NOMO-1 treated with DMSO at 0.1 percent for 48 hours (cell line): ENCODE results near the gene TRIO.
"Not testable (repeated sequence)": the region's sequence is repeated elsewhere in the genome, so short reads cannot be mapped to it uniquely, and the experiment has no call there.

Source experiments
- DNase-seq: peaks from one replicate; lab custom pipeline; 2025; ENCODE audit not compliant: unreplicated experiment; lab: John Stamatoyannopoulos, UW

TRIO gene

DNA sequence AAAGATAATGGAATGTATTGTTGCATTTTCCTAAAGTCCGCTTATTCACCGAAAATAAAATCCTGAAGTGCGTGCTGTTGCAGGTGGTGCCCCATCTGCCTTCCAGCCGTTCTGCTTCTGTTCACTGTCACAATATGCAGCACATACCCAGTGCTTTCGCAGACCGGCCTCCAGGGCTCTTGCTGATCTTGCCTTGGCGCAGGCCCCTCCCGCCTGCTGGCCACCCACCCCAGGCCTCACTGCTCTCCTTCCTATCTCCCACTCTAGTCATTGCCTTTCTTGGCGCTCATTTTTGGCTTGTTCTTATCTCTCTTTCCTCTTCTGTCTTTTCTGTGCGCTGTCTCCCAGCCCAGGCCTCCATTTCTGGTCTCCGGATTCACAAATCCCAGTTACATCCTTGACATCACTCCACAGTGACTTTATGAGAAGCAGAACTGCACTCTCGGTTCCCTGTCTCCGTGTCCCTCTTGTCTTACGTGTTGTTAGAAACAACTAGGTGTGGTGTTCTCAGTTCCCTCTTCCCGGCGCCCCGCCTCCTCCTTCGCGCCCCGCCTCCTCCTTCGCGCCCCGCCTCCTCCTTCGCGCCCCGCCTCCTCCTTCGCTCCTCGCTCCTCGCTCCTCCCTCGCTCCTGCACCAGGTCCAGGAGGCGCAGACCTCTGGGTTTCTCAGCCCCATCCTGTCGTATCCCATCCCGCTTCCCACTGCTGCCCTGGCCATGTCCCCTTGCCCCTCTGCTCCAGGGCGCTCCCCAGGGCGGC is 236.8 kb downstream of the TRIO start:
- no peak for DNase-seq

DNA sequence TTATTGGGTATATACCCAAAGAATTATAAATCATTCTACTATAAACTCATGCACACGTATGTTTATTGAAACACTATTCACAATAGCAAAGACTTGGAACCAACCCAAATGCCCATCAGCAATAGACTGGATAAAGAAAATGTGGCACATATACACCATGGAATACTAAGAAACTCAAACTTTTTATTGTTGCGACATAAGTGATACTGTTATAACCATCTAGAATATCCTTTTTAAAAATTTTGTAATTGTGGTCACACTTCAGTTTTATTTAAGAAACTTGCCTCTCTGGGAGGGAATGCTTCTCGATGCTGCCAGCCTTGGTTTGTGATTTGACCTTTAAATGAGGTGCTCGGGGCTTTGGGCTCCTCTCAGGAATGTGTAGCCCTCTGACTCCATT is 237.6 kb downstream of the TRIO start:
- no peak for DNase-seq

DNA sequence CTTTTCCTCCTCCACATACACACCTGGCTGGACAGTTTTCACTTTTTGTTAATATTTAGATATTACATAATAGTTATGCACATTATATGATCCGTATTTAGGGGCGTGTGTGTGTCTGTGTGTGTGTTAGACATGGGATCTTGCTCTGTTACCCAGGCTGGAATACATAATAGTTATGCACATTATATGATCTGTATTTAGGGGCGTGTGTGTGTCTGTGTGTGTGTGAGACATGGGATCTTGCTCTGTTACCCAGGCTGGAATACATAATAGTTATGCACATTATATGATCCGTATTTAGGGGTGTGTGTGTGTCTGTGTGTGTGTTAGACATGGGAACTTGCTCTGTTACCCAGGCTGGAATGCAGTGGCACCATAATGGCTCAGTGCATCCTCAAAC is 239.5 kb downstream of the TRIO start:
- DNase-seq: no peak

DNA sequence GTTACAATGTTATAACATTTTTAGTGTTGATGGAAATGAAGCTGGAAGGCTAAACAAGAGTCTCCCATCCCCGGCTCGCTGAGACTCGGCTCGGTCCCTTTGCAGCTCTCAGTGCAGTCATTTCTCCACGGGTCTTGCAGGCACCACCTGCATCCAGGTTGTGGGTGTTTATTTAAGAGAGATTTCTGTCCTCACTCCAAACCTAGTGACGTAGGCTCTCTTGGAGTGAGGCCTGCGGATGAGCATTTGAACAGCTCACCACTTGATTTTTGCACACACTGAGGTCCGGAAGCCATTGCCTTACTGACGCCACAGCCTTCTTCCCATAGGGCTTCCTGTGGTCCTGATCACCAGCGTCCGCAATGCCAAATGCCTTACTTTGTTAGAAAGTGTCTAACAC is 240.8 kb downstream of the TRIO start:
- no peak for DNase-seq

DNA sequence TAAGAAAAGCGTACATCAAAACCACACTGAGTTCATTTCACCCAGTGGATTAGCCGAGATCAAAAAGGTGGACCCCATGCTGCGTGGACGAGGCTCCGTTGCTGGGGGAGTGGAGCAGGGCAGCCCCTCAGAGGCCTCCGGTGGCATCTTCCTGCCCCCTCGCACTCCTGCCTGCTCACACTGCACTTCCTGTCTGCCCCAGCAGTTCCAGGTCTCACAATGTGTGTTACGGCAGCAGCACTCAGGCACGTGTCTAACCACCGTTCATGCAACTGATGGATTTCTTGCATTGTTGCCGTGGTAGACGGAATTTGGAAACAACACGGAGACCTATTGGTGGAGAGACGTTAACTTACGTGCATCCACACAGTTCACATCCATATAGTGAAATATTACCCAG is 241.9 kb downstream of the TRIO start:
- no peak for DNase-seq

DNA sequence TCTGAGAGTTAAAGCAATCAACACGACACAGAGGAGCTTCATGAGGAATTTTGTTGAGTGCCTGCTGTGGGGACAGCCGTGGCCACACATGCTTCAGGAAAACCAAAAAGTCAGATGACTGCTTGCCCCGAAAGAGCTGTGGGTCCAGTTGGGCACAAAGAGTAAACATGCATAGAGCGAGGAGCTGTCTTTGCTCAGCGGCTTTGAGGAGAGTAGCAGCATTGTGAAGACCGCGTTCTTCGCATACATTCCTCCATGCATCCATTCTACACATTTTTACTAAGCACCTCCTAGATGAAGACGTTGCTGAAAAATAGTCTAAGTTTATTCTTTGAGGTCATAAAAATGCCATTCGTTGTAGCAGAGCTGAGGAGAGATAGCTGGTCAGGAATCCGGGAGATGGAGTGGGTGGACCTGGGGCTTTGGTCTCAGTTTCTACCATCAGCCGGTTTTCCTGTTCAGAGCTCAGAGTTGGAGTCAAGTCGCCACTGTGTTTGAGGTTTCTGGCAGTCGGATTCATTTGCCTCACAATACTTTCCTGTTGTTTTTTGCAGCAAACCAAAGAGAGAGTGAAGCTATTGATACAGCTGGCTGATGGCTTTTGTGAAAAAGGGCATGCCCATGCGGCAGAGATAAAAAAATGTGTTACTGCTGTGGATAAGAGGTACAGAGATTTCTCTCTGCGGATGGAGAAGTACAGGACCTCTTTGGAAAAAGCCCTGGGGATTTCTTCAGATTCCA is 243.9 kb downstream of the TRIO start:
- DNase-seq: no peak

DNA sequence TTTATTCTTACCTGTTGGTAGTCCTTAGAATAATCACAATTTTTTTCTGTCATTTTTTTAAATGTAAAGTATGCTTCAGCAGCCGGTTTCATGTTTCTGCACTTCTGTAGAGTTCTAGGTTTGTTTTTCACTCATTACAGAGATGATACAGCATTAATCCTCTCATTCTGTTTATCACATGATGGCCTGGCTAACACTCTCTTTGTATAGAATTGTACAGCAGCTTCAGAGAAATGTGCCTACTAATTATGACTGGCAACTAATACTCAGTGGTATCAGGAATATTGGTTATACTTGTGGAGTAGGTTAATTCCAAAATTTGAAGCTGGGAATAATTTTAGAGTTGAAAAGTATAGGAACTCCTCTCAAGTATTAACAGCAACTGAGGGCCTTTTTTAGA is 245.6 kb downstream of the TRIO start:
- DNase-seq: no peak

DNA sequence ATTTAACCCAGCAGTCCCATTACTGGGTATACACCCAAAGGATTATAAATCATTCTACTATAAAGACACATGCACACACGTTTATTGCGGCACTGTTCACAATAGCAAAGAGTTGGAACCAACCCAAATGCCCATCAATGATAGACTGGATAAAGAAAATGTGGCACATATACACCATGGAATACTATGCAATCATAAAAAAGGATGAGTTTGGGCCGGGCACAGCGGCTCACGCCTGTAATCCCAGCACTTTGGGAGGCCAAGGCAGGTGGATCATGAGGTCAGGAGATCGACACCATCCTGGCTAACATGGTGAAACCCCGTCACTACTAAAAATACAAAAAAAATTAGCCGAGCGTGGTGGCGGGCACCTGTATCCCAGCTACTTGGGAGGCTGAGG is 249.4 kb downstream of the TRIO start:
- DNase-seq: not testable (repeated sequence)

DNA sequence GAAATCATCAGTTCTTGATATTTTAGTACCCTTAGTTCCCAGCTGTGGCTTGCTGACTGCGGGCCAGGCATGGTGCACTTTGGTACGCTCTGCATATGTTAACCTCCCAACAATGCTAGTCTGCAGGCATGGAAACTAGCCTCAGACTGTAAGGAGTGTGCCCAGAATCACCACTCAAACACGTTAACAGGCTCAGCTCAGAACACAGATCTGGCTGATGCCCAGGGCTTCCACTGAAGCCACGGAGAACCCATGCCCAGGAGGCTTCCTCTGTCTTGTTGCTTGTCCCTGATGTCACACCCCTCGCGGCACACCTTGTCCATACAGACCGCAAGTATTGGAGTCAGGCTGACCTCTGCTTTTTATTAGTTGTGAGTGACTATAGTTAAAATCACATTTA is 251.2 kb downstream of the TRIO start:
- no peak for DNase-seq

DNA sequence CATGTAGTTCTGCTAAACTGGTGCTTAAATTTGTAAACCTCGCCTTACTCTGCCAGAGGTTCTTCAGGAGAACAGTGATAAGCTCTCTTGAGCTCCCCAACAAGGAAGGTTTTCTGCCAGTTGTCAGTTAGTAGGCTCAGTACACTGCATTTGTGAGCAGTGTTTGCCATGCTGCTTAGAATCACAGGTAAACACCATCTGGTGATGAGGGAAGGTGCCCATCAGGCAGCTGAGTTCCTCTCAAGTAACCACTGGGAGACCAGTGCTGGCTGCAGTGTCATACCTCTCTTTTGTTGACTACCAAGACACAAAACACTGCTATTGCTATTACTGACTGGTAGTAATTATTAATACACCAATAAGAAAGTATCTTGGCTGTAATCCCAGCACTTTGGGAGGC is 252.3 kb downstream of the TRIO start:
- no peak for DNase-seq

DNA sequence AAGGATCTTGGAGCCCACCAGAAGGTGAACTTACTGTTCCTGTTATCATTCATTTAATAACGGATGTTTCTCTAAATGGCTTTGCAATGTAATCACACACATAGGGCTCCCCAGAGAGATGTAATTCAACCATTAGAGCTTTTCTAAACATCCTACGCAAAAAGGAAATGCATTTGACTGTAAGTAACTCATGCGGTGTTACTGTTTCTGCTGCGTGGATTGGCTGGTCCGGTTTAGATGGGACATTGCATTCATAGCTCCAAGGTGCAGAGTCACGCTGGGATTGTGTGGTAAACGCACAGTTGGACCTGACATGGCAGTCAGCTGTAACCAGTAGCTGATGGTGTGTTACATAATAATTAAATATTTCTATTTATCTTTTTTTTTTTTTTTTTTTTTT is 252.9 kb downstream of the TRIO start:
- DNase-seq: no peak

DNA sequence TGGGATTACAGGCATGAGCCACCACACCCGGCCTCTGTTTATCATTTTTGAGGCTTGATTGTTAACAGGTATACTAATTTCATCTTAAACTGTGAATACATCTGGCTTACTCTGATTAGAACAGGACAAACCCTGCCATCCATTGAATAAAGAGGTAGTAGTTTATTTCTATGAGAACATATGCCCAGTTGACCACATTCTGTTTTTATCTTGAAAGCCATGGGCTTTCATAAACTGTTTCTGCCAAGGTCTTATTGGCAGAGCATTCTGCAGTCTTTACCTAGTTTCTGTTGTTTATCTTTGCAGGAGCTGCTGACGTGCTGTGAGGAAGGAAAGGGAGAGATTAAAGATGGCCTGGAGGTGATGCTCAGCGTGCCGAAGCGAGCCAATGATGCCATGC is 253.6 kb downstream of the TRIO start:
- no peak for DNase-seq

DNA sequence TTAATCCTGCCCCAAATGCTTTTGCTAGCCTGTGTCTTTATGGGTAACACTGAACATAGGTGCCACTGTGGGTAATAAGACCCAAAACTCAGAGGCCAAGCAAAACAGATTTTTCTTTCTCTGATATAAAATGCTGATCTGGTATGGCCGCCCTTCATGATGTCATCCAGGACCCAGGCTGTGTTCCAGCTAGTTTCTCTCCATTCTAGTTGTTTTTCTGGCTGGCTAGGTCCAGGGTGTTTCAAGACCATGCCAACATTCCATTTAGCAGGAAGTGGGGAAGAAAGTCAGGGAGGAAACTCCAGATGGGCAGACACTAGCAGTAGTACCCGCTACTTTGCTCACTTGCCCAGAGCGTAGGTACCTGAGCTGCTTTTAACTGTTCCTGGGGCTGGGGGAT is 254.6 kb downstream of the TRIO start:
- no peak for DNase-seq

DNA sequence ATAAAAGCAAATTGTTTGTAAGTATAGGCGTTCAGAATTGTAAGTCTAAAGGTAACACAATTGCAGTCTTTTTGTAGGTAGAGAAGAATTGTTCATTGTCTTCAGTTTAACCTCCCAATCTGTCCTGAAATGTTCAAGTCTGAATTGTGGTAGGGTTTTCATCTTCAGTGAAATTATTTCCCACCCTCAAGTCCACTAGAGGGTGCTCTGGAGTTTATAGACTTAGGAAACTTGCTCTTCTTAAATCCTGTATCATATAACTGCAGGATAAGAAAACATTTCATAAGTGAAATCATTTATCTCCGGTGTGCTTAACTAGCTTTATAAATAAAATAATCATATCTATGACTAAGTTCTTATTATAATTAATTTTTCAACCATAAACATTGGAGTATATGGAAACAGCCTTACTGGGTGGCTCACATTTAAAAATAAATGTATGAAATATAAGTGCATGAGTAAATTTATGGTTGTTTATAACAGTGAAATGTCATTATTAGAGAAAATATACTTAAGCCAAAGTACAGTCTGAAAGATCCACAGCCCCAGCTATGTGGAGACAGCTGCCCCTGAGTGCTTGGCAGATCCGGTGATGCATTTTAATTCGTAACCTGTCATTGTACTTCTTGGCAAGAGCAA is 256.0 kb downstream of the TRIO start:
- peak; percentile 47 for DNase-seq

DNA sequence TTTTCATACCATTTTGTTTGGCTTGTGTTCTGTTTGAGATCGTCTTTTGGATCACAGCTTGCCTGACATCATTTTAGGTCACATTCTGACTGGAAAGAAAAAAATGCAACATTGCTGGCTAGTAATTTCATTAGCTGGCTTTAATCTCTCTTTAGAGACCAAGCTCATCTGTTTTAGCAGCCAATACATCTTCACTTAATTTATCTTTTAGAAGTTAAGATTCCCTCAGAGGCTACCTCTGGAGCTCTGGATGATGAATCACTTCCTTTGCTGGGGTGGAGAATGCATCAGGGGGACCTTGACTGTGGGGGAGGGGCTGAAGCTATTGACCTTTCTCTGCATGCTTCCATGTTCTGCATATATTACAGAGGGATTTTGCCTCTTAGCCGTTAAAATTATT is 256.9 kb downstream of the TRIO start:
- no peak for DNase-seq

DNA sequence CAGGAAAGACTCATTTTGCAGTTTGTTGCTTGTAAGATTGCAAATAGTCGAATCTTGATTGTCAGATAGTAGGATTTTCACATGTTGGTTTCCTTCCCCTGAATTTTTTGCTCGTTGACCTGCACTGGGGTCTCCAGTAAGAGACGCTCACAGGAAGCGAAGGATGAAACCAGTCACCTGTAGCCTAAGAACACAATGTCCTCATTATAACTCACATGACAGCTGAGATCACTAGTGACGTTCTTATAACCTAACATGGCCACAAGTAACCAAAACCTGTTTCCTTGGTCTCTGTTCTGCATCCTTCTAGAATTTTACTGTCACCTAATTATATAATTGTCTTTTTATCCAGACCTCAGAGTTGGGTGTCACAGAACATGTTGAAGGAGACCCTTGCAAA is 257.5 kb downstream of the TRIO start:
- DNase-seq: no peak

DNA sequence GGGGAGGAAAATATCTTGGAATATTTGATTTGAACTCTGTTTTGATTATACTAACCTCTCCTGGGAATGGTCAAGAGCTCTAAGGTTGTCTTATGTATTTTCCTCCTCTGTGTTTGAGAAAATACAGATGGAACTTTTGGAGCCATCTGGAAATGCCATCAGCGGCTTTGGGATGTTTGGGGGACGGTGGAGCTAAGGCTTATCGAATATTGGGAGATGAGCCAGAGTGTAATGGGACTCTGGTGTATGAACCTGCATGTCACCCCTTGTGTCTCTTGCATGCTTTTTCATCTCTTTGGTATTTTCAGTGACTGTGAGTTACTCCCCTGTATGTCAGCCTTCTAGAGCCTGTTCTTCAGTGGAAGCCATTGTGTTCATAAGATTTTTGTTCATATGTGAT is 258.5 kb downstream of the TRIO start:
- no peak for DNase-seq

DNA sequence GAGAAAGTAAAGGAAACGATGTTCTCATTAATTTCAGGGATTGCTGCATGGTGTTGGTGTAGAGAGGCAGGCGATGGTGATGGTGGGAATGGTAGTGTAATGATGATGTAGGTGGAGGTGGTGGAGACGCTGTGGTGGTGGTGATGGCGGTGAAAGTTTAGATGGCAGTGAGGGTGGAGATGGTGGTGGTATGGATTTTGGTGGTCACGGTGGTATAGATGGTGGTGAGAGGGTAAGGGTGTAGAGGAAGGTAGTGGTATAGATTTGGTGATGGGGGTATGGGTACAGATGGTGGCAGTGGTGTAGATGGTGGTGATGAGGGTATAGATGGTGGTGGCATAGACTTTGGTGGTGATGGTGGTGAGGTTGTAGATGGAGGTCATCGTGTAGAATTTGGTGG is 259.3 kb downstream of the TRIO start:
- DNase-seq: no peak

DNA sequence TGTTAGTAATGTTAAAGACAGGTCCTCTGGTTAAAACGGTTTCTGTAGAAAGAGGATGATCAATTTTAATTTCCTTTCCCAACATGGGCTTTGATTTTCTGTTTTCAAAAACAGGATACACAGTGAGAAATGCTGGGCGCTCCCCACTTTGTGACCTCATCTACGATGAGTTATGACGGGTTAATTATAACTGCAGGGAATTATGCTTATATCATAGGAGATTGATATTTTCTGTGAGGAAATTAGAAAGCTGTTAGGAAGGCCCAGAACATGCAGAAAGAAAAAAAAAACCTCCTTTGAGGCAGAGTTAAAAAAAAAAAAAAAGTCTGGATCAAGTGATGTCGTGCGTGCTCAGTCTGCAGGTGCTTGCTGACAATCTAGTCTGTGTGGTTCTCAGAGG is 261.6 kb downstream of the TRIO start:
- DNase-seq: no peak

DNA sequence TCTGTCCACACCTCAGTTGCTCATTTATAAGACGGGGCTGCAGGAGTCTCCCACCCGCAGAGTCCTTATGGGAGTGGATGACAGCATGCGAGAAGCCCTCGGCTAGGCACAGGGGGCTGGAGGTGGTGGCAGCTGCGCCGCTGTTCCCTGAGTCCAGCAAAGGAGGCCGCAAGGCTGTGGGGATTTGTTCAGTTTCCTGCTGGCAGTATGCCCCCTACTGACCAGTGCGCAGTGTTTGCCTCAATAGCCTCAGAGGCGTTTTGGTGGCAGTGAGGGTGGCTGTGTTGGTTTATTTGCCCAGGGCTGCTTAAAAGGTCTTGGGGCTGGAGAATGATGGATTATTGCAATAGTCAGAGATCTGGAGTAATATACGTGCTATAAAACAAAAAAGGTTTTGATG is 262.1 kb downstream of the TRIO start:
- no peak for DNase-seq

DNA sequence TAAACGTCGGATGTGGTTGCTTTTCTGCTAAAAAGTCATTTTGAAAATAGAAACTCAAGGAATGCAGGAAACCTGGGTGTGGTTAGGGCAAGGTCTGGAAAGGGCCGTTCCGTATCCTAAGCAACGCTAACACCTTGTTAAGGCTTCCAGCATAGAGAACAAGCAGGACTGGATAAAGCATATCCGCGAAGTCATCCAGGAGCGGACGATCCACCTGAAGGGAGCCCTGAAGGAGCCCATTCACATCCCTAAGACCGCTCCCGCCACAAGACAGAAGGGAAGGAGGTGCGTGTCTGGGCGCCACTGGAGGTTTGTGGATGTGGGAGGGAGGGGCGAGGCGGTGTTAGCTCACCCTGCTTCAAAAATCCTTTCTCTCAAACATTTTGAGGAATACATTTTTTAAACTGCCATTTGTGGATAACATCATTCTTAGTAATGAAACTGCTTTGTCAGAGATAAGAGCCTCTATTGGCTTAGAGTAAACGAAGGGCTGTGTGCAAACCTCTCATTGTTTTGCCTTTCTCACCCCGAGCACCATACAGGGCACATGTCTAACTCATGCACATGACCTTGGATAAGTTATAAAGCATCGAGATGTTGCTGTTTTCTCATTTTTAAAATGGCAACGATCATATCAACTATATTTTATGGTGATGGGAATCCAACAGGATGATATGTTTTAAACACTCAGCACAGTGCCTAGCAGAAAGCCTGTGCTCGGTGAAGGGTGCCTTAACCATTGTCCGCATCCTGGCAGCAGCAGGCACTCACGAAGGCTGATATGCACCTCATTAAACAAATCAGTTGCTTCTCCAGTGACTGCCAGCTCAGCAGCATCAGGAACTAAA is 262.8 kb downstream of the TRIO start:
- DNase-seq: no peak

DNA sequence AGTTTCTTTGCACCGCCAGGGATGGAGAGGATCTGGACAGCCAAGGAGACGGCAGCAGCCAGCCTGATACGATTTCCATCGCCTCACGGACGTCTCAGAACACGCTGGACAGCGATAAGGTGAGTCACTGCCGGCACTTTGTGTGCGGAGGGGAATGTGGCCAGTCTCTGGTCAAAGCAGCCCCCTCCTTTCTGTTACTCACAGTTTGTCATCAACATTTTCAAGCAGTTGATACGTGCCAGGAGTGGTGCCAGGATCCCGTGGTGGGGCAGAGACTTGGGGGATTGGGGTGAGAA is 263.4 kb downstream of the TRIO start:
- no peak for DNase-seq
